Eye (tissue), 1 donor: ENCODE data around the gene KLHL30.

ENCODE experiments used
- DNase-seq: peaks from one replicate; pipeline ENCODE4 v3.0.0-alpha.2; 2015

Gene KLHL30

GRCh38 chr2:238119756-238120462, 18.6 kb upstream of the KLHL30 start:
- no peak for DNase-seq

- DNase-seq: peak; percentile 74
These were observed 17.8 kb upstream of the KLHL30 start for GRCh38 chr2:238120463-238121298.

- no peak for DNase-seq
These were observed 16.8 kb upstream of the KLHL30 start for GRCh38 chr2:238121511-238122286.

- DNase-seq: no peak
These were observed 15.9 kb upstream of the KLHL30 start for GRCh38 chr2:238122287-238123217.

DNA sequence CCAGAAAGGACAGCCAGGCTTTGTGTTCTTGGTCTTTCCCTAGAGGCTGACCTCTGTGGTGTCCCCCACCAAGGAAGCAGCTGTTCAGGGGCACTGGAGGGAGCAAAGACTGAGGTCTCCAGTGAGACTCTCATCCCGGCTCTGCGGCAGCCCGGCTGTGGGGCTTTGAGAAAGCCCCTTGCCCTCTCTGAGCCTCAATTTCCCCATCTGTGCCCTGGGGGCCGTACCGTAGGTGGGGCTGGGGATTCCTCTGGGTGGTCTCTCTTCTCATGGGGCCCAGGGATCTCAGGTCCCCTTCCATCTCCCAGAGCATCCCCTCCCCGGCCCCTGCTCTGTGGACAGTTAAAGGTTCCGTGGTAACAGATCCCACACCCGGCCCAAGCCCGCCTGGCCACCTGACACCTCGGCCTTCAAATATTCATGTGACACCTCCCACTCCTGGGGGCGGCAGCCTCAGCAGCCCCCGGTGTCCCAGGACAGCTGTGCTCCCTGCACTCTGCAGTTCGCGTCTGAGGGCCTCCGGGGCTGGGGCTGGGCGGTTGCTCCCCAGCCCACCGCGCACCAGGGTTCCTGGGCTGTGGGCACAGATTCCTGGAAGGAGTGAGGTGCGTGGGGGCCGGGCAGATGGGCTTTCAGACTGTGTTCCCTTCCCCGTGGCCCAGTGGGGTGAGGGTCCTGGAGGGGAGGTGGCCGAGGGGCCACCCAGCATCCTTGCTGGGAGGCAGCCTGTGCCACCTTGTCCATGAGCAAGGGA, 15.1 kb upstream of the KLHL30 start:
- DNase-seq: no peak

- no peak for DNase-seq
These were observed 14.4 kb upstream of the KLHL30 start for GRCh38 chr2:238123991-238124470.

- DNase-seq: no peak
These were observed 13.9 kb upstream of the KLHL30 start for GRCh38 chr2:238124488-238125126.

GRCh38 chr2:238125127-238125885, 13.2 kb upstream of the KLHL30 start:
- DNase-seq: no peak

GRCh38 chr2:238126338-238126737, 12.1 kb upstream of the KLHL30 start:
- no peak for DNase-seq

GRCh38 chr2:238126775-238127164, 11.7 kb upstream of the KLHL30 start:
- DNase-seq: no peak

GRCh38 chr2:238127165-238128060, 11.1 kb upstream of the KLHL30 start:
- peak; percentile 80 for DNase-seq

- no peak for DNase-seq
These were observed 10.4 kb upstream of the KLHL30 start for GRCh38 chr2:238128061-238128440.

GRCh38 chr2:238128534-238129001, 9.9 kb upstream of the KLHL30 start:
- DNase-seq: no peak

DNA sequence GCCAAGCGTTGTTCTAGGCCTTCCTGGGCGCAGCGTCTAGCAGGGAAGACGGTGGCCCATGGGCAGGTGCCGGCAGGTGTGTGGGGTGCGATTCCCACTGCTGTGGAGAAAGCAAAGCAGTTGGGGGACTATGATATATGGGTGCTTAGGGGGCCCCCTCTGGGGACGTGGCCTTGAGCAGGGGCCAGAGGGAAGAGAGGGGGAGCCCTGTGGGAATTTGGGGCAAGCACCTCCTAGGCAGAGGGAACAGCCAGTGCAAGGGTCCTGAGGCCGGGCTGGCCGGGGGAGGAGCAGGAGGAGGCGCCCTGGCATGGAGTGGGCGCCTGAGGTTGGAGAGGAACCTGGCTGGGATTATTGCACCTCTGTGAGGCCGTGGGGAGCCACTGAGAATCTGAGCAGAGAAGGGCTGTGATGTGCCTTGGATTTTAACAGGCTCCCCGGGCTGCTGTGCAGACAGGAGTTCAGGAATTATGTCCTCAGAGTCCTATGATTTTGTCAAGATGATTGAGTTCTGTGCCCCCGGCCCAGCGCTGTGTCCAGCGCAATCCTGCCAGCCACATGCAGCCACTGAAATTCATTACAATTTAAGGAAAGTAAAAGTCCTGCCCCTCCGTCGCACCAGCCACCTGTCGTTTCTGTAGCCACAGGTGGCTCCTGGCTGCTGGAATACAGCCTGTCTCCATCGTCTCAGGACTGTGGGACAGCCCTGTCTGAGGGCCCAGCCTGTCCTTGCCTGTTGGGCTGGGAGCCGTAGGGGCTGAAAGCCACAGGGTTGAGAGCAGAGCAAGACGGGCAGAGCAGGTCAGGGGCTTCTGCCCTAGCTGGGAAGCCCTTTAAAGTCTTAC, 9.1 kb upstream of the KLHL30 start:
- DNase-seq: no peak

DNA sequence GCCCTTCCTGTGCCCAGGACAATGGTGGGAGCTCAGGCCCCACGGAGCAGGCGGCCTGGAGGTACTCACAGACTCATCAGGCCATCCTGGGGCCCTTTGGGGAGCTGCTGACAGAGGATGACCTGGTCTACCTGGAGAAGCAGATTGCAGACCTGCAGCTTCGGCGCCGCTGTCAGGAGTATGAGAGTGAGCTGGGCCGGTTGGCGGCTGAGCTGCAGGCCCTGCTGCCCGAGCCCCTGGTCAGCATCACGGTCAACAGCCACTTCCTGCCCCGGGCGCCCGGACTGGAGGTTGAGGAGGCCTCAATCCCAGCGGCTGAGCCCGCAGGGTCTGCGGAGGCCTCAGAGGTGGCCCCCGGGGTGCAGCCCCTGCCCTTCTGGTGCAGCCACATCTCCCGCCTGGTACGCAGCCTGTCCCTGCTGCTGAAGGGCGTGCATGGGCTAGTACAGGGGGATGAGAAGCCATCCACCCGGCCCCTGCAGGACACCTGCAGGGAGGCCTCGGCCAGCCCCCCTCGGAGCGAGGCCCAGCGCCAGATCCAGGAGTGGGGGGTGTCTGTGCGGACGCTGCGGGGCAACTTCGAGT, 8.3 kb upstream of the KLHL30 start:
- DNase-seq: no peak

- DNase-seq: no peak
These were observed 7.5 kb upstream of the KLHL30 start for GRCh38 chr2:238130696-238131628.
